Activated T-helper 2 cell treated with anti-CD3 and anti-CD28 coated beads, Interferon-gamma antibody, Interleukin-2, Interleukin-4, amounts not matched to agents 10 μg/mL and 5 μg/mL and 100 μg/mL, durations not matched to agents 14 hours and 24 hours and 36 hours (primary cell): Measurements from ENCODE around the gene ZNF586. TPM values are rescaled to one million over a fixed set of nuclear protein-coding genes. Genes with fewer than 3 reads are reported as not detected.
"Not testable (repeated sequence)": the region's sequence is repeated elsewhere in the genome, so short reads cannot be mapped to it uniquely, and the experiment has no call there.

Experiments used
- DNase-seq: peaks from one replicate; pipeline ENCODE4 v3.0.0; 2021; ENCODE audit warnings: low spot score
- H3K27ac Mint-ChIP-seq: one replicate; pipeline ENCODE4 v1.8.0; 2021; ENCODE audit warnings: mixed read lengths
- H3K27me3 Mint-ChIP-seq: one replicate; pipeline ENCODE4 v1.8.0; 2021; ENCODE audit warnings: low read depth, mixed read lengths
- H3K36me3 Mint-ChIP-seq: one replicate; pipeline ENCODE4 v1.8.0; 2021; ENCODE audit warnings: low read depth, mixed read lengths
- H3K4me1 Mint-ChIP-seq: one replicate; pipeline ENCODE4 v1.8.0; 2021; ENCODE audit warnings: low read depth, mixed read lengths
- H3K4me3 Mint-ChIP-seq: one replicate; pipeline ENCODE4 v1.8.0; 2021; ENCODE audit warnings: low read depth, mild to moderate bottlenecking, moderate library complexity, mixed read lengths
- H3K9me3 Mint-ChIP-seq: one replicate; pipeline ENCODE4 v1.8.0; 2021; ENCODE audit warnings: mixed read lengths
- intact Hi-C: fragments of 100-400 bp; cut with micrococcal nuclease; formaldehyde crosslinking; loops from one replicate; pipeline ENCODE4 v1.15.1; 2023
- total RNA-seq: library from RNA; stranded (reverse); gene quantifications from 2 replicates; pipeline ENCODE4 v1.2.3, GENCODE V29; 2022

Gene ZNF586
- total RNA-seq, result 11.4 and 13.4 TPM in 2 replicates

GRCh38 chr19:57769345-57770131, at the start of gene ZNF586:
TSS of gene ZNF586 (plus strand) at chr19:57769676. CDS start at chr19:57769843, 167 bp downstream.
- H3K36me3 Mint-ChIP-seq, result peaks cover 63% of the 10 kb centered on the region
- H3K27me3 Mint-ChIP-seq, result no peaks in the 10 kb centered on the region
- H3K4me3 Mint-ChIP-seq, result peak within 1 kb of the TSS; percentile 89
- peaks cover 64% of the 10 kb centered on the region for H3K9me3 Mint-ChIP-seq
- intact Hi-C loops, result loop anchor here (1.0 to 2.0 kb wide), 3 partner anchors 23 to 45 kb away; partner anchors contain the start of genes ZNF552, ZNF671 and ZNF776
- peak; percentile 82 for DNase-seq
- H3K4me1 Mint-ChIP-seq, result peaks cover 8% of the 10 kb centered on the region
- H3K27ac Mint-ChIP-seq, result peak within 1 kb of the TSS; percentile 85

- DNase-seq, result no peak
- H3K36me3 Mint-ChIP-seq, result peaks cover 67% of the 10 kb centered on the region
- peaks cover 79% of the 10 kb centered on the region for H3K9me3 Mint-ChIP-seq
Observed at GRCh38 chr19:57719901-57720519, 49.5 kb upstream of the ZNF586 start.

GRCh38 chr19:57720878-57721277, 48.6 kb upstream of the ZNF586 start:
- H3K27me3 Mint-ChIP-seq, result no peaks in the 10 kb centered on the region
- no peaks in the 10 kb centered on the region for H3K4me1 Mint-ChIP-seq
- intact Hi-C loops, result no loop called here
- peaks cover 75% of the 10 kb centered on the region for H3K9me3 Mint-ChIP-seq
- H3K36me3 Mint-ChIP-seq, result peaks cover 67% of the 10 kb centered on the region
- no peak overlapping the region for H3K27ac Mint-ChIP-seq
- no peak overlapping the region for H3K4me3 Mint-ChIP-seq
- no peak for DNase-seq

More at GRCh38 chr19:57719901-57720519, 49.5 kb upstream of the ZNF586 start:
- H3K27me3 Mint-ChIP-seq, result no peaks in the 10 kb centered on the region
- no peak overlapping the region for H3K4me3 Mint-ChIP-seq
- no peaks in the 10 kb centered on the region for H3K4me1 Mint-ChIP-seq
- no peak overlapping the region for H3K27ac Mint-ChIP-seq
- intact Hi-C loops, result no loop called here

GRCh38 chr19:57738320-57738719, 31.2 kb upstream of the ZNF586 start:
- H3K27ac Mint-ChIP-seq, intact Hi-C loops, DNase-seq, H3K36me3 Mint-ChIP-seq, H3K27me3 Mint-ChIP-seq, H3K4me3 Mint-ChIP-seq, H3K4me1 Mint-ChIP-seq: not testable (repeated sequence)
- peaks cover 22% of the 10 kb centered on the region for H3K9me3 Mint-ChIP-seq

GRCh38 chr19:57738770-57739169, 30.7 kb upstream of the ZNF586 start:
- H3K27ac Mint-ChIP-seq, intact Hi-C loops, H3K27me3 Mint-ChIP-seq, H3K36me3 Mint-ChIP-seq, H3K4me3 Mint-ChIP-seq, H3K4me1 Mint-ChIP-seq, DNase-seq: not testable (repeated sequence)
- peaks cover 22% of the 10 kb centered on the region for H3K9me3 Mint-ChIP-seq

- intact Hi-C loops, result loop anchor here (1.0 to 10.0 kb wide), 6 partner anchors 22 to 408 kb away; partner anchors contain the start of genes ZNF211, ZNF329, ZNF417 and ZNF551
- Mint-ChIP-seq H3K4me3 (peak within 1 kb of the TSS; percentile 97), H3K4me1 (peaks cover 6% of the 10 kb centered on the region), H3K36me3 (peaks cover 54% of the 10 kb centered on the region), H3K9me3 (peaks cover 54% of the 10 kb centered on the region), H3K27ac (peak within 1 kb of the TSS; percentile 97), H3K27me3 (no peaks in the 10 kb centered on the region)
- DNase-seq, result peak; percentile 78
Observed at GRCh38 chr19:57746580-57747471, 22.6 kb upstream of the ZNF586 start, which contains the start of gene ZNF776. TSS of gene ZNF776 (plus strand) at chr19:57746815. CDS start at chr19:57747059, 244 bp downstream.

- H3K9me3 Mint-ChIP-seq, result peaks cover 58% of the 10 kb centered on the region
- peaks cover 6% of the 10 kb centered on the region for H3K4me1 Mint-ChIP-seq
- intact Hi-C loops, result loop anchor here (2.0 to 10.0 kb wide), 4 partner anchors 21 to 407 kb away; partner anchors contain the start of genes ZNF211, ZNF329, ZNF417 and ZNF586
- H3K36me3 Mint-ChIP-seq, result peaks cover 61% of the 10 kb centered on the region
- peak overlapping the region; percentile 97 for H3K4me3 Mint-ChIP-seq
- no peak for DNase-seq
- peak overlapping the region; percentile 97 for H3K27ac Mint-ChIP-seq
- no peaks in the 10 kb centered on the region for H3K27me3 Mint-ChIP-seq
Observed at GRCh38 chr19:57747472-57747807, 22.0 kb upstream of the ZNF586 start.

GRCh38 chr19:57748029-57748428, 21.4 kb upstream of the ZNF586 start:
- no peaks in the 10 kb centered on the region for H3K27me3 Mint-ChIP-seq
- H3K36me3 Mint-ChIP-seq, result peaks cover 67% of the 10 kb centered on the region
- H3K4me1 Mint-ChIP-seq, result peaks cover 6% of the 10 kb centered on the region
- no peak overlapping the region for H3K27ac Mint-ChIP-seq
- intact Hi-C loops, result loop anchor here (5.0 to 10.0 kb wide), 2 partner anchors 116 to 407 kb away; partner anchors contain the start of genes ZNF211 and ZNF329
- H3K9me3 Mint-ChIP-seq, result peaks cover 64% of the 10 kb centered on the region
- H3K4me3 Mint-ChIP-seq, result peak overlapping the region; percentile 97
- no peak for DNase-seq

GRCh38 chr19:57754091-57754673, 15.3 kb upstream of the ZNF586 start:
- Mint-ChIP-seq H3K4me3 (no peak overlapping the region), H3K36me3 (peaks cover 99% of the 10 kb centered on the region), H3K27ac (no peak overlapping the region), H3K27me3 (no peaks in the 10 kb centered on the region), H3K4me1 (no peaks in the 10 kb centered on the region), H3K9me3 (peaks cover 91% of the 10 kb centered on the region)
- intact Hi-C loops, result no loop called here
- no peak for DNase-seq

GRCh38 chr19:57755031-57755430, 14.4 kb upstream of the ZNF586 start:
- Mint-ChIP-seq H3K27me3 (no peaks in the 10 kb centered on the region), H3K4me1 (no peaks in the 10 kb centered on the region), H3K9me3 (peaks cover 90% of the 10 kb centered on the region), H3K36me3 (peaks cover 98% of the 10 kb centered on the region), H3K27ac (no peak overlapping the region), H3K4me3 (no peak overlapping the region)
- no peak for DNase-seq
- intact Hi-C loops, result no loop called here

- Mint-ChIP-seq H3K36me3 (peaks cover 86% of the 10 kb centered on the region), H3K4me3 (no peak overlapping the region), H3K27ac (no peak overlapping the region), H3K4me1 (no peaks in the 10 kb centered on the region), H3K27me3 (no peaks in the 10 kb centered on the region), H3K9me3 (peaks cover 82% of the 10 kb centered on the region)
- intact Hi-C loops, result no loop called here
- no peak for DNase-seq
Observed at GRCh38 chr19:57757941-57758340, 11.5 kb upstream of the ZNF586 start.

- peaks cover 83% of the 10 kb centered on the region for H3K36me3 Mint-ChIP-seq
- no peak overlapping the region for H3K4me3 Mint-ChIP-seq
- H3K27me3 Mint-ChIP-seq, result no peaks in the 10 kb centered on the region
- DNase-seq, result no peak
- H3K4me1 Mint-ChIP-seq, result no peaks in the 10 kb centered on the region
- peaks cover 75% of the 10 kb centered on the region for H3K9me3 Mint-ChIP-seq
- H3K27ac Mint-ChIP-seq, result no peak overlapping the region
- intact Hi-C loops, result no loop called here
Observed at GRCh38 chr19:57759096-57759495, 10.4 kb upstream of the ZNF586 start.
